ENCODE results near the gene EML3.

Gene EML3

GRCh38 chr11:62614275-62614674, 1.7 kb upstream of the EML3 start:
- no peak for DNase-seq (ENCODE audit: low read depth)
- no peak overlapping the region for H3K4me3 ChIP-seq (replicated peaks; ENCODE audit: low read depth, low read length)
- TF ChIP-seq CTCF (IDR thresholded peaks at IDR 0.05; ENCODE audit: low read length, missing control alignments), result no peak

DNA sequence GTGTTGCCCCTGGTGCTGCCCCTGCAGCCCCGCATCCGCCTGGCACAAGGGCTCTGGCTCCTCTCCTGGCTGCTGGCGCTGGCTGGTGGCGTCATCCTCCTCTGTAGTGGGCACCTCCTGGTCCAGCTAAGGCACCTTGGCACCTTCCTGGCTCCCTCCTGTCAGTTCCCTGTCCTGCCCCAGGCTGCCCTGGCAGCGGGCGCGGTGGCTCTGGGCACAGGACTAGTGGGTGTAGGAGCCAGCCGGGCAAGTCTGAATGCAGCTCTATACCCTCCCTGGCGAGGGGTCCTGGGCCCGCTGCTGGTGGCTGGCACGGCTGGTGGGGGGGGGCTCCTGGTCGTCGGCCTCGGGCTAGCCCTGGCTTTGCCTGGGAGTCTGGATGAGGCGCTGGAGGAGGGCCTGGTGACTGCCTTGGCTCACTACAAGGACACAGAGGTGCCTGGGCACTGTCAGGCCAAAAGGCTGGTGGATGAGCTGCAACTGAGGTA, 760 bp upstream of the EML3 start:
- no peak for TF ChIP-seq CTCF (IDR thresholded peaks at IDR 0.05; ENCODE audit: low read length, missing control alignments)
- DNase-seq (ENCODE audit: low read depth), result no peak
- H3K4me3 ChIP-seq (replicated peaks; ENCODE audit: low read depth, low read length), result no peak overlapping the region

DNA sequence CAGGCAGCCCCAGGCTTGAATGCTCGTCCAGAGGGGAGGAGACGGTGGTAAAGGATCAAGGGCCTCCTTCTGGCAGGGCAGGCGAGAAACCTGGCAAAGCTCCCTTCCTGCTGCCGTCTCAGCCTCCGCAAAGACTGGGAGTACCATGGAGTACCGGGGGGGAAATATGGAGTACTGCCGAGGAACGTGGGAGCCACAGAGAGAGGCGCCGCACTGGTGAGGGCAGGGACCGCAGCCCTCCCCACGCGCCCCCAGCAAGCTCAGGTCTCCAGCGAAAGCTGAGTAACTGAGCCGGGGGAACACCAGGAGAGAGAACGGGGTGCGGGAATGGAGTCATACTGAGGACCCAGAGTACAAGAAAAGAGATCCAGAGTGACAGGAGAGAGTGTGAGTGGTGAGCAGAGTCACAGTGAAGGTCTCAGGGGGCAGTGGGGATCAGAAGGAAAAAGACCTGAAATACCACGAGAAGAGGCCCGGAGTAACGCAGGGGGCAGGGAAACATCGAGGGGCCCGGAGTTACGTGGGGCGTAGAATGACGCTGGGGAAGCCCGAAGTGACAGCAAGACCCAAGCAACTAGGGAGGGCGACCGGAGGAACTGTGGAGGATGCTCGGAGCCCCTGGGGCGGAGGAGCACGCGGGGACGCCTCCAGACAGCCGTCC, 740 bp downstream of the EML3 start:
- peak; percentile 2 for TF ChIP-seq CTCF (IDR thresholded peaks at IDR 0.05; ENCODE audit: low read length, missing control alignments)
- DNase-seq (ENCODE audit: low read depth), result peak; percentile 83
- peak overlapping the region; percentile 88 for H3K4me3 ChIP-seq (replicated peaks; ENCODE audit: low read depth, low read length)

GRCh38 chr11:62610814-62611704, 1.5 kb downstream of the EML3 start:
- peak overlapping the region; percentile 88 for H3K4me3 ChIP-seq (replicated peaks; ENCODE audit: low read depth, low read length)
- DNase-seq (ENCODE audit: low read depth), result no peak

GRCh38 chr11:62610403-62610802, 2.2 kb downstream of the EML3 start:
- DNase-seq (ENCODE audit: low read depth), result no peak
- H3K4me3 ChIP-seq (replicated peaks; ENCODE audit: low read depth, low read length), result no peak overlapping the region
- no peak for TF ChIP-seq CTCF (IDR thresholded peaks at IDR 0.05; ENCODE audit: low read length, missing control alignments)

More at GRCh38 chr11:62610814-62611704, 1.5 kb downstream of the EML3 start:
- TF ChIP-seq CTCF (IDR thresholded peaks at IDR 0.05; ENCODE audit: low read length, missing control alignments), result no peak

- TF ChIP-seq CTCF (IDR thresholded peaks at IDR 0.05; ENCODE audit: low read length, missing control alignments), result no peak
- no peak for DNase-seq (ENCODE audit: low read depth)
- H3K4me3 ChIP-seq (replicated peaks; ENCODE audit: low read depth, low read length), result no peak overlapping the region
These were observed 3.8 kb downstream of the EML3 start for GRCh38 chr11:62608776-62609175.

Data from fibroblast of pulmonary artery (primary cell).